ENCODE results near the gene TTLL4.

The TTLL4 gene

GRCh38 chr2:218736531-218736930 is 25.9 kb downstream of the TTLL4 start:
- H3K36me3 ChIP-seq: peaks cover 55% of the 10 kb centered on the region
- no peaks in the 10 kb centered on the region for H3K9me3 ChIP-seq (ENCODE audit: severe bottlenecking)
- no peak for TF ChIP-seq CTCF (IDR thresholded peaks at IDR 0.05; ENCODE audit: low read depth, low read length)
- no peak for DNase-seq
- H3K27me3 ChIP-seq (ENCODE audit: insufficient read depth, low read depth, severe bottlenecking): no peaks in the 10 kb centered on the region
- H3K27ac ChIP-seq: no peak overlapping the region
- no peak overlapping the region for H3K4me3 ChIP-seq (ENCODE audit: low read depth, low read length)

- no peak for TF ChIP-seq CTCF (IDR thresholded peaks at IDR 0.05; ENCODE audit: low read depth, low read length)
- H3K27me3 ChIP-seq (ENCODE audit: insufficient read depth, low read depth, severe bottlenecking): no peaks in the 10 kb centered on the region
- H3K27ac ChIP-seq: no peak overlapping the region
- no peaks in the 10 kb centered on the region for H3K9me3 ChIP-seq (ENCODE audit: severe bottlenecking)
- no peak for DNase-seq
- H3K36me3 ChIP-seq: peaks cover 85% of the 10 kb centered on the region
- no peak overlapping the region for H3K4me3 ChIP-seq (ENCODE audit: low read depth, low read length)
Observed at GRCh38 chr2:218743068-218743467, 32.4 kb downstream of the TTLL4 start.

GRCh38 chr2:218744615-218745014 is 34.0 kb downstream of the TTLL4 start:
- no peak overlapping the region for H3K4me3 ChIP-seq (ENCODE audit: low read depth, low read length)
- DNase-seq: no peak
- H3K27me3 ChIP-seq (ENCODE audit: insufficient read depth, low read depth, severe bottlenecking): no peaks in the 10 kb centered on the region
- H3K36me3 ChIP-seq: peaks cover 84% of the 10 kb centered on the region
- TF ChIP-seq CTCF (IDR thresholded peaks at IDR 0.05; ENCODE audit: low read depth, low read length): no peak
- no peaks in the 10 kb centered on the region for H3K9me3 ChIP-seq (ENCODE audit: severe bottlenecking)
- H3K27ac ChIP-seq: no peak overlapping the region

- no peak for DNase-seq
- no peak for TF ChIP-seq CTCF (IDR thresholded peaks at IDR 0.05; ENCODE audit: low read depth, low read length)
Observed at GRCh38 chr2:218745160-218745558, 34.5 kb downstream of the TTLL4 start.

GRCh38 chr2:218745559-218746469 is 35.2 kb downstream of the TTLL4 start:
- no peak overlapping the region for H3K4me3 ChIP-seq (ENCODE audit: low read depth, low read length)
- TF ChIP-seq CTCF (IDR thresholded peaks at IDR 0.05; ENCODE audit: low read depth, low read length): no peak
- peaks cover 84% of the 10 kb centered on the region for H3K36me3 ChIP-seq
- H3K27ac ChIP-seq: no peak overlapping the region
- no peaks in the 10 kb centered on the region for H3K27me3 ChIP-seq (ENCODE audit: insufficient read depth, low read depth, severe bottlenecking)
- no peaks in the 10 kb centered on the region for H3K9me3 ChIP-seq (ENCODE audit: severe bottlenecking)
- DNase-seq: no peak

More at GRCh38 chr2:218745160-218745558, 34.5 kb downstream of the TTLL4 start:
- Histone ChIP-seq H3K27me3 (ENCODE audit: insufficient read depth, low read depth, severe bottlenecking) (no peaks in the 10 kb centered on the region), H3K36me3 (peaks cover 84% of the 10 kb centered on the region), H3K27ac (no peak overlapping the region), H3K9me3 (ENCODE audit: severe bottlenecking) (no peaks in the 10 kb centered on the region), H3K4me3 (ENCODE audit: low read depth, low read length) (no peak overlapping the region)

- TF ChIP-seq CTCF (IDR thresholded peaks at IDR 0.05; ENCODE audit: low read depth, low read length): no peak
- no peak for DNase-seq
- Histone ChIP-seq H3K27me3 (ENCODE audit: insufficient read depth, low read depth, severe bottlenecking) (no peaks in the 10 kb centered on the region), H3K9me3 (ENCODE audit: severe bottlenecking) (no peaks in the 10 kb centered on the region), H3K36me3 (peaks cover 84% of the 10 kb centered on the region), H3K4me3 (ENCODE audit: low read depth, low read length) (no peak overlapping the region), H3K27ac (no peak overlapping the region)
Observed at GRCh38 chr2:218746470-218746795, 35.8 kb downstream of the TTLL4 start.

All from WERI-Rb-1 (cell line).